ENCODE results near the gene EFNA5. TPM values are rescaled to one million over a fixed set of nuclear protein-coding genes. Genes with fewer than 3 reads are reported as not detected.

EFNA5 gene
- total RNA-seq (2016; rRNA removed; fragmentation: Illumina TruSeq; extraction: Trizol): not detected in 2 replicates
- total RNA-seq (2016; cell fraction: cytosol; rRNA removed; fragmentation: Illumina TruSeq; extraction: Trizol; ENCODE audit: low read depth): not detected in 2 replicates
- not detected in 2 replicates for total RNA-seq (2016; cell fraction: insoluble cytoplasmic fraction; rRNA removed; fragmentation: Illumina TruSeq; extraction: Trizol)
- total RNA-seq (2016; cell fraction: membrane; rRNA removed; fragmentation: Illumina TruSeq; extraction: Trizol): not detected in 2 replicates
- total RNA-seq (2016; cell fraction: nucleus; rRNA removed; fragmentation: Illumina TruSeq; extraction: Trizol): not detected in 2 replicates
- not detected in 2 replicates for polyA plus RNA-seq (2011; rRNA removed)
- not detected in 2 replicates for polyA plus RNA-seq (2011; cell fraction: cytosol; rRNA removed)
- not detected in 2 replicates for polyA plus RNA-seq (2011; cell fraction: nucleus; rRNA removed)
- not detected in 2 replicates for polyA plus RNA-seq (2012)
- not detected in 2 replicates for polyA plus RNA-seq (2016; cell fraction: cytosol; fragmentation: Illumina TruSeq; extraction: Trizol; ENCODE audit: low read depth)
- not detected in 2 replicates for polyA plus RNA-seq (2016; cell fraction: insoluble cytoplasmic fraction; fragmentation: Illumina TruSeq; extraction: Trizol; ENCODE audit: low read depth)
- not detected in 2 replicates for polyA plus RNA-seq (2016; cell fraction: membrane; fragmentation: Illumina TruSeq; extraction: Trizol; ENCODE audit: low read depth)
- polyA plus RNA-seq (2016; cell fraction: nucleus; fragmentation: Illumina TruSeq; extraction: Trizol; ENCODE audit: insufficient read depth, low read depth): not detected in 2 replicates
- 9.8 TPM in 1 of 2 replicates, not detected in the other for polyA minus RNA-seq (2011; rRNA and poly(A)+ RNA removed; ENCODE audit: low replicate concordance)
- not detected in 2 replicates for polyA minus RNA-seq (2011; cell fraction: cytosol; rRNA and poly(A)+ RNA removed)
- not detected in 2 replicates for polyA minus RNA-seq (2011; cell fraction: nucleus; rRNA and poly(A)+ RNA removed)
- percentile 13 among the genes with signal in this experiment for Bru-seq, nascent RNA
- percentile 11 among the genes with signal in this experiment for BruChase-seq, experiment 1, labeled RNA remaining after a 6-hour chase
- BruChase-seq, experiment 2, labeled RNA remaining after a 2-hour chase: percentile 13 among the genes with signal in this experiment
- long read RNA-seq, experiment 1: 0 reads
- long read RNA-seq, experiment 2: 0 reads

GRCh38 chr5:107670932-107671741 is at the start of gene EFNA5:
Gene EFNA5, minus strand, starts transcription at chr5:107670937.
- 85% methylated on average over 62 of the region's 84 CpGs for WGBS (ENCODE audit: low lambda C conversion rate)
- ChIA-PET CTCF (ENCODE audit: low intra/inter-chr PET ratio, low total read pairs) (no interaction called here), POLR2A (no interaction called here)
- H3K79me2 ChIP-seq (ENCODE audit: insufficient read depth, low read length): no peaks in the 10 kb centered on the region
- H4K20me1 ChIP-seq (ENCODE audit: insufficient read depth, low read length): no peaks in the 10 kb centered on the region
- ATAC-seq (no peak), FAIRE-seq (no peak), DNase-seq (ENCODE audit: low spot score) (no peak)
- no peak within 1 kb of the TSS for H3K4me2 ChIP-seq (ENCODE audit: low read depth, low read length)
- H3K27me3 ChIP-seq (ENCODE audit: control insufficient read depth in 1 of 2, insufficient read depth in 2 of 2, low read length in 2 of 2): peaks cover 0 to 39% of the 10 kb centered on the region in 2 experiments; a peak in 4 of 5 replicates
- no peak within 1 kb of the TSS for H3K27ac ChIP-seq (ENCODE audit: extremely low read length, insufficient read depth, low read length)
- H3K9me3 ChIP-seq (ENCODE audit: low read length): no peaks in the 10 kb centered on the region
- H3K9ac ChIP-seq (ENCODE audit: insufficient read depth, low read depth, low read length): no peak within 1 kb of the TSS
- no peak within 1 kb of the TSS for H3K4me3 ChIP-seq (replicated peaks in 1 of 3; ENCODE audit: insufficient read depth in 1 of 3, low read depth in 2 of 3, low read length in 3 of 3)
- TF ChIP-seq TIGD3 (CRISPR knock-in tag; IDR thresholded peaks at IDR 0.05; ENCODE audit: borderline replicate concordance): no peak
- TF ChIP-seq MIER2 (CRISPR knock-in tag; IDR thresholded peaks at IDR 0.05): no peak
- no peak for TF ChIP-seq HNRNPUL1 (IDR thresholded peaks at IDR 0.05; ENCODE audit: low read depth, low read length)
- TF ChIP-seq TCF12 (IDR thresholded peaks at IDR 0.05): no peak
- no peak for TF ChIP-seq TCF12 (CRISPR knock-in tag; IDR thresholded peaks at IDR 0.05)
- no peak for TF ChIP-seq ZNF780A (CRISPR knock-in tag; IDR thresholded peaks at IDR 0.05)
- no peak for TF ChIP-seq ZNF101 (CRISPR knock-in tag; IDR thresholded peaks at IDR 0.05; ENCODE audit: borderline replicate concordance, low read depth)
- BruUV-seq (replicated peaks): no TSS peak
- intact Hi-C loops (cut with micrococcal nuclease; ENCODE audit: unreplicated experiment) (loop anchor here (5.0 to 10.0 kb wide), 2 partner anchors 674 to 1404 kb away; no protein-coding TSS in a partner anchor), in situ Hi-C loops (cut with HindIII; ENCODE audit: extremely low pct_ligation_motif_present, low pct_unique_long_range_greater_than_20kb) (no loop called here)
- no peak within 1 kb of the TSS for H2AFZ ChIP-seq (ENCODE audit: low read length)
- H3K36me3 ChIP-seq (replicated peaks in 1 of 2; ENCODE audit: control insufficient read depth in 1 of 2, insufficient read depth in 2 of 2, low read length in 2 of 2): no peaks in the 10 kb centered on the region
- peaks cover 15% of the 10 kb centered on the region for H3K4me1 ChIP-seq (ENCODE audit: insufficient read depth, low read length)

Measured in HepG2 (cell line).